Osteocyte (in vitro differentiated cells): Measurements from ENCODE around the gene SUMF1. TPM values are rescaled to one million over a fixed set of nuclear protein-coding genes. Genes with fewer than 3 reads are reported as not detected.

Experiments used
- DNase-seq: peaks from one replicate; pipeline ENCODE4 v3.0.0; 2021; ENCODE audit warnings: mixed read lengths; ENCODE audit not compliant: unreplicated experiment; ENCODE audit errors: extremely low spot score
- H3K27ac Mint-ChIP-seq: one replicate; pipeline ENCODE4 v1.8.0; 2021; ENCODE audit warnings: mild to moderate bottlenecking, mixed read lengths; ENCODE audit not compliant: unreplicated experiment
- H3K27me3 Mint-ChIP-seq: one replicate; pipeline ENCODE4 v1.8.0; 2021; ENCODE audit warnings: mixed read lengths; ENCODE audit not compliant: unreplicated experiment
- H3K36me3 Mint-ChIP-seq: one replicate; pipeline ENCODE4 v1.8.0; 2021; ENCODE audit warnings: mixed read lengths; ENCODE audit not compliant: unreplicated experiment
- H3K4me1 Mint-ChIP-seq: one replicate; pipeline ENCODE4 v1.8.0; 2021; ENCODE audit warnings: mixed read lengths; ENCODE audit not compliant: unreplicated experiment
- H3K4me3 Mint-ChIP-seq: one replicate; pipeline ENCODE4 v1.8.0; 2021; ENCODE audit warnings: mild to moderate bottlenecking, moderate library complexity, mixed read lengths; ENCODE audit not compliant: unreplicated experiment
- H3K9me3 Mint-ChIP-seq: one replicate; pipeline ENCODE4 v1.8.0; 2021; ENCODE audit warnings: mixed read lengths; ENCODE audit not compliant: unreplicated experiment
- CTCF ChIP-seq: fragments of 200-600 bp; sonication (generic); IDR thresholded peaks from 2 replicates; pipeline ENCODE4 v1.5.0; 2021; ENCODE audit warnings: antibody characterized with exemption, mild to moderate bottlenecking, moderate library complexity
- total RNA-seq: library from RNA; stranded (reverse); gene quantifications from 2 replicates; pipeline ENCODE4 v1.2.1, GENCODE V29; 2021

The SUMF1 gene
- total RNA-seq, 1 donor from 2014 or later, result 44.1 TPM

DNA sequence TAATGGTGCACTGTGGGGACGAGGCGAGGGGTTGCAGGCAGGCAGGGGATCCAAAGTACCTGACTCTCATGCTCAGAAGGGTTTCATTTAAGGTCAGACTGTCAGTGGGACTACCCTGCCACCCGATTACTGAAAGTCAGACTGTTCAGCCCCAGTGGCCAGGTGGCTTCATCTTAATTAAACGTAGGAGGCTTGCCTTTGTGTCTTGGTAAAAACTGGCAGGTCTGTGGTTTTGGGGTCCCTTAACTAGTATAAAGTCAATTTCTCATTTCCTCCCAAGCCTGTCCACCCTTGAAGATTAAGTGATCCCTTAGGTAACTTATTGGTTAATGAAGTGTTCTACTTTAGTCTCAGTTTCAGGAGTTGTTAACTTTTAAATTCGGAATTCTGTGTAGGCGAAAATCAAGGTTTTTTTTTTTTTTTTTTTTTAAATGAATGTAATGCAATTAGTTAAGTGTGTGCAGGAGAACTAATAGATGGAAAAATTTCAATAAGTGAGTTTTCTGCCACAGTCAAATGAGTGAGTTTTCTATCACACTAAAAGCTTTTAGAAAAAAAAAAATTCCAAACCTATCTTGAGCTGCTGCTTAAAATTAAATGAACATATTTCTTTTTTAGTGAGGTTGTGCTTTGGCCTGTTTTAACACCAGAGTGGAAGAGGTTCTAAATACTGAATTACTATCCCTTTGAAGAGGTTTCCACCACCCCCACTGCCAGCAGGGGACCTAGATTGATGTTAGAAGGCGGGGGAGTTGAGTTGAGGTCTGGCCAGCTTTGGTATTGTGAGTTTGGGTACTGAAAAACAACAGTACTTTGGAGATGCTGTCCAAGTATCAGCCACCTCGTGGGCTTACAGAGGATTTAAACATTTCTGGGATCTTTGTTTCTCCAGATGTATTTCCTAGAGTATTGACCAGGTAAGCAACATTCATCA, 41.2 kb upstream of the SUMF1 start:
- DNase-seq, result no peak
- Mint-ChIP-seq H3K27ac (no peak overlapping the region), H3K36me3 (no peaks in the 10 kb centered on the region), H3K4me1 (peaks cover 23% of the 10 kb centered on the region), H3K9me3 (no peaks in the 10 kb centered on the region), H3K4me3 (no peak overlapping the region), H3K27me3 (no peaks in the 10 kb centered on the region)
- TF ChIP-seq CTCF, result no peak

DNA sequence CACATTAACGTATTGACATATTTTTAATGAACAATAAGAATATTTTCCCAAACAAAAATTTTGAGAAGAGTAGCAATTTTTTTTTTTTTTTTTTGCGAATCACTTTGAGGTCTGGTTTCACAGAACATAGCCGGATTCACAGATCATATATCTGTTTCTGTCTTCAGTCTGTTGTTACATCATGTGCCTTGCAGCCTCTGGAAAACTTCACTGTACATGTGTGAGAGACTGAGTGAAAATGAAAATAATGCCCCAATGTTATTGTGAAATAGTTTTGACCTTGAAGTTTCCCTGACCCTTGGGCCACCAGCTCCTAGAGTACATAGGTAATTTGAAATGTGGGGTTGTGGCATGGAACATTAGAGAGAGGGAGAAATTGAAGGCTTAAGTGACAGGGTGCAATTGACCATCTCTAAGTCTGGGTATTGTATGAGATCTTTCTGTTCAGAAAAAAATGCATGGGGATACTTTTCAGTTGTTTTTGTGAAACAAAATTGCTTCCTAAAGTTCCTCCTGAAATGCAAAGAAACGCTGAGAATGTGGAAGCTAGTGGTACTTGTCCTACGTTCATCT, 40.0 kb upstream of the SUMF1 start:
- Mint-ChIP-seq H3K36me3 (no peaks in the 10 kb centered on the region), H3K4me3 (no peak overlapping the region), H3K27me3 (no peaks in the 10 kb centered on the region), H3K4me1 (peaks cover 23% of the 10 kb centered on the region), H3K27ac (peak overlapping the region; percentile 67), H3K9me3 (no peaks in the 10 kb centered on the region)
- TF ChIP-seq CTCF, result no peak
- DNase-seq, result no peak

DNA sequence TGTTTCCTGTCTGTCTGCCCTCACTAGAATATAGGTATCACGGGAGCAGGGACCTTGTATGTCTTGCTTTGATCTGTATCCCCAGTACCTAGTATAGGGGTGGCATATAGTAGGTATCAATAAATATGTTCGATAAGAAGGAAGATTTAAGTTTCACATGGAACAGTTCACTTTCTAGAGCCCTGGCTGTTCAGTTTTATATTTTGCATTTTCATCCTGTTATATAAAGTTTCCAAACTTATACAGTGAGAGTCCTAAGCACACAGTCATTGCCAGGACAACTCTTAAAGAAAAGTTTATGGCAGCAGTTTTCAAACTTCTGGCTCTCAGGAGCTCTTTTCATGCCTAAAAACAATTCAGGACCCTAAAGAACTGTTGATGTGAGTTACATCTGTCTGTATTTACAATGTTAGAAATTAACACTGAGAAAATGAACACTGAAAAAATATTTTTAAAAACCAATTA, 39.5 kb upstream of the SUMF1 start:
- Mint-ChIP-seq H3K4me3 (no peak overlapping the region), H3K27me3 (no peaks in the 10 kb centered on the region), H3K9me3 (no peaks in the 10 kb centered on the region), H3K4me1 (peaks cover 23% of the 10 kb centered on the region), H3K27ac (peak overlapping the region; percentile 1), H3K36me3 (no peaks in the 10 kb centered on the region)
- no peak for TF ChIP-seq CTCF
- DNase-seq, result no peak

DNA sequence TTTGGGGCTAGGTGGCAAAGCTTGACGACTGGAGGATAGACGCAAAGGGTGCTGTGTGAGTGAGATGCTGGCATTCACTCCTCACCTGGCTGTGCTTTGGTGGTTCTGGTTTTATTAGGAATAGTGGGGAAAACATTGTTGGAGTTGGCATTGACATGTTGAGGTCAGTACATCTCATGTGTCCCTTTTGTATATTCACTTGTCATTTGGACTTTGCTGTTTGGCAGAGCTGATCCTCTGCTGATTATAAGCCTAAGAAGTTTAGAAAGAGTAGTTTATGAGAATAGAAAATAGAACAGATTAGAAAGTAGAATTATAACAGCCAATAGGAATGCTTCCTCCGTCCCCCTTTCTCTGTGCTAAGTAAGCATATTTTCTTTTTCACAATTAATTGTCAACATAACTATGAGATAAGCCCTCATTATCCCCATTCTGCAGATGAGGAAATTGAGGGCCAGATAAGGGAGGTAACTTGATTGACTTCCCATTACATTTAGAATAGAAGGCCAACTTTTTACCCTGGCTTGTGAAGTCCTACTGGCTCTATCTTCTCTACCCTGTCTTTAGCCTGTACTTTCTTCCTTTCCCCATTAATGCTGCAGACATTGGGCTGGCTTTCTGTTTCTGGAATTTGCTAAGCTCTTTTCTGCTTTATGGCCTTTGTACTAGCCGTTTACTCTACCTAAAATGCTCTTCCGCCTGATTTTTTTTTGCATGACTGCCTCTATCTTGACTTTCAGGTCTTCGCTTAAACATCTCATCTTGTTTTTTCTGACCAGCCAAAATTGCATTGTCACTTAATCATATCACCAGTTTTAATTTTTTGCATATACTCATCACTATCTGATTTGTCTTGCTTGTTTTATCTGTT, 38.9 kb upstream of the SUMF1 start:
- H3K4me1 Mint-ChIP-seq, result peaks cover 23% of the 10 kb centered on the region
- no peaks in the 10 kb centered on the region for H3K9me3 Mint-ChIP-seq
- no peaks in the 10 kb centered on the region for H3K36me3 Mint-ChIP-seq
- H3K4me3 Mint-ChIP-seq, result no peak overlapping the region
- no peak for TF ChIP-seq CTCF
- no peak for DNase-seq
- peak overlapping the region; percentile 1 for H3K27ac Mint-ChIP-seq
- H3K27me3 Mint-ChIP-seq, result no peaks in the 10 kb centered on the region
